Measurements from ENCODE around the gene PCDH15.

Gene PCDH15

DNA sequence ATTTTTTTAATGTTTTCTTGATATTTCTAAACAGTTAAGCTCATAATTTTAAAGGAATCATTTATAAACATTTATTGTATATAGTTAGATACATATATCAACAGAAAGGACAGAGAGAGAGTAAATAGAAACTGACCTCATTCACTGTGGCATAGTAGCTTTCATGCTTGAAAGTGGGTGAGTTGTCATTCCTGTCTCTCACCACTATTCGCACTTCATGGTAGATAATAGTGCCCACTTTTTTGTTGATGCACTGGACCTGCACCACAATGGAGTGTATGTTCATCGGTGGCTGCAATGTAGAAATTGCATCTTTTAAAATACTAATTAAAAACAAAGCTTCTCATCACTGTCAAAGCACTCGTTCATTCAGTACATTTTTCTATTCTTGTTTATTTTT, 432.0 kb downstream of the PCDH15 start:
- H3K36me3 ChIP-seq (replicated peaks in 1 of 2; ENCODE audit: control insufficient read depth in 2 of 2, insufficient read depth in 2 of 2, low read length in 2 of 2) = no peaks in the 10 kb centered on the region
- H3K9me3 ChIP-seq (replicated peaks in 1 of 2; ENCODE audit: control insufficient read depth in 2 of 2, insufficient read depth in 1 of 2, low read depth in 1 of 2, low read length in 2 of 2) = no peaks in the 10 kb centered on the region
- no peak overlapping the region for H3K18ac ChIP-seq (ENCODE audit: low read length)
- H3K9ac ChIP-seq (ENCODE audit: low read depth, low read length, poor library complexity) = no peak overlapping the region
- no peak overlapping the region for H2AK5ac ChIP-seq (ENCODE audit: low read depth, low read length)
- no peak overlapping the region for H2BK120ac ChIP-seq (ENCODE audit: low read depth, low read length)
- no peak overlapping the region for H3K14ac ChIP-seq (ENCODE audit: low read length)
- H2BK15ac ChIP-seq (ENCODE audit: low read length) = no peak overlapping the region
- no peak overlapping the region for H3K4me3 ChIP-seq (ENCODE audit: low read length in 2 of 2)
- H3K79me1 ChIP-seq (ENCODE audit: low read depth, low read length) = no peaks in the 10 kb centered on the region
- no peak for DNase-seq (ENCODE audit: low spot score)
- H3K27ac ChIP-seq (replicated peaks; ENCODE audit: low read length) = no peak overlapping the region
- no peak overlapping the region for H2AFZ ChIP-seq (ENCODE audit: low read length)
- H4K8ac ChIP-seq (ENCODE audit: low read depth, low read length) = no peak overlapping the region
- no peak overlapping the region for H3K4ac ChIP-seq (ENCODE audit: low read length)
- no peak overlapping the region for H4K91ac ChIP-seq (ENCODE audit: low read depth, low read length, poor library complexity)
- H3K4me2 ChIP-seq (ENCODE audit: insufficient read depth, low read length, poor library complexity, severe bottlenecking) = no peak overlapping the region
- no peaks in the 10 kb centered on the region for H3K4me1 ChIP-seq (ENCODE audit: control insufficient read depth in 2 of 2, insufficient read depth in 1 of 2, low read depth in 1 of 2, low read length in 2 of 2)
- H2BK5ac ChIP-seq (ENCODE audit: low read length) = no peak overlapping the region
- no peak overlapping the region for H2BK12ac ChIP-seq (ENCODE audit: low read length)
- no CpG with 5 or more reads among the region's 3 CpGs for WGBS, 2 donors (ENCODE audit: extremely low coverage in 2 of 2, insufficient read length in 2 of 2, insufficient replicate concordance in 1 of 2)
- no peaks in the 10 kb centered on the region for H3K27me3 ChIP-seq (ENCODE audit: control insufficient read depth in 3 of 3, insufficient read depth in 3 of 3, low read depth in 1 of 3, low read length in 3 of 3)
- no peak overlapping the region for H3K23ac ChIP-seq (ENCODE audit: low read depth, low read length, poor library complexity)

DNA sequence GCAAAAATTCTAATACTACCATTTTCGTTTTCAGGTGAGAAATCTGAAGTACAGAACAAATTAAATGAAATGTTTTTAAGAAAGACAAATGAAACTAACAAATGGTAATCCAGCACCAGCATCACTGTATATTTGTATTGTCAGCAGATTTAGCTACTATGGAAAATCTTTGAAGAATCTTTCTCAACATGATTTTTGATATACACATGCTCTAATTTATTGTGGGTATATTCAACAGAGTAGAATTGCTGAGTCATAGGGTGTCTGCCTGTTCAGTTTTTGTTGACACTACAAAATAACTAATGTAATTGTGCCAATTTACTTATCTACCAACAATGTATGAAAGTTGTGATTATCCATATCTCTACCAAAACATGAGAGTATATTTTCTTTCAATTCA, 437.6 kb downstream of the PCDH15 start:
- Histone ChIP-seq H3K23ac (ENCODE audit: low read depth, low read length, poor library complexity) (no peak overlapping the region), H3K4me2 (ENCODE audit: insufficient read depth, low read length, poor library complexity, severe bottlenecking) (no peak overlapping the region), H3K79me1 (ENCODE audit: low read depth, low read length) (no peaks in the 10 kb centered on the region), H2AFZ (ENCODE audit: low read length) (no peak overlapping the region), H3K27ac (replicated peaks; ENCODE audit: low read length) (no peak overlapping the region), H4K91ac (ENCODE audit: low read depth, low read length, poor library complexity) (no peak overlapping the region), H2BK120ac (ENCODE audit: low read depth, low read length) (no peak overlapping the region), H3K9ac (ENCODE audit: low read depth, low read length, poor library complexity) (no peak overlapping the region), H3K36me3 (replicated peaks in 1 of 2; ENCODE audit: control insufficient read depth in 2 of 2, insufficient read depth in 2 of 2, low read length in 2 of 2) (no peaks in the 10 kb centered on the region), H2BK12ac (ENCODE audit: low read length) (no peak overlapping the region), H3K4me1 (ENCODE audit: control insufficient read depth in 2 of 2, insufficient read depth in 1 of 2, low read depth in 1 of 2, low read length in 2 of 2) (no peaks in the 10 kb centered on the region), H2BK15ac (ENCODE audit: low read length) (no peak overlapping the region), H3K4ac (ENCODE audit: low read length) (no peak overlapping the region), H3K9me3 (replicated peaks in 1 of 2; ENCODE audit: control insufficient read depth in 2 of 2, insufficient read depth in 1 of 2, low read depth in 1 of 2, low read length in 2 of 2) (no peaks in the 10 kb centered on the region), H3K18ac (ENCODE audit: low read length) (no peak overlapping the region), H2BK5ac (ENCODE audit: low read length) (no peak overlapping the region), H3K14ac (ENCODE audit: low read length) (no peak overlapping the region), H2AK5ac (ENCODE audit: low read depth, low read length) (no peak overlapping the region), H3K4me3 (ENCODE audit: low read length in 2 of 2) (no peak overlapping the region), H3K27me3 (ENCODE audit: control insufficient read depth in 3 of 3, insufficient read depth in 3 of 3, low read depth in 1 of 3, low read length in 3 of 3) (no peaks in the 10 kb centered on the region), H4K8ac (ENCODE audit: low read depth, low read length) (no peak overlapping the region)
- DNase-seq (ENCODE audit: low spot score) = no peak
- no CpG with 5 or more reads among the region's 1 CpG for WGBS, 2 donors (ENCODE audit: extremely low coverage in 2 of 2, insufficient read length in 2 of 2, insufficient replicate concordance in 1 of 2)

DNA sequence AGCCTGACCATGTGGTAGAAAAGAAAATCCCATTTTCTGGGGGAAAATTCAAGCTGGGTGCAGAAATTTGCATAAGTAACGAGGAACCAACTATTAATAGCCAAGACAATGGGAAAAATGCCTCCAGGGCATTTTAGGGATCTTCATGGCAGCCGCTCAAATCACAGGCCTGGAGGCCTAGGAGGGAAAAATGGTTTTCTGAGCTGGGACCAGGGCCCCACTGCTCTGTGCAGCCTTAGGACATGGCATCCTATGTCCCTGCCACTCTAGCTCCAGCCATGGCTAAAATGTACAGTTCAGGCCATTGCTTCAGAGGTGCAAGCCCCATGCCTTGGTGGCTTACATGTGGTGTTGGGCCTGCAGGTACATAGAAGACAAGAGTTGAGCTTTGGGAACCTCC, 459.0 kb downstream of the PCDH15 start:
- H3K79me1 ChIP-seq (ENCODE audit: low read depth, low read length) = peaks cover 2% of the 10 kb centered on the region
- no peak overlapping the region for H2BK15ac ChIP-seq (ENCODE audit: low read length)
- no peak overlapping the region for H4K91ac ChIP-seq (ENCODE audit: low read depth, low read length, poor library complexity)
- no peak overlapping the region for H3K23ac ChIP-seq (ENCODE audit: low read depth, low read length, poor library complexity)
- H3K4ac ChIP-seq (ENCODE audit: low read length) = no peak overlapping the region
- WGBS, 2 donors (ENCODE audit: extremely low coverage in 2 of 2, insufficient read length in 2 of 2, insufficient replicate concordance in 1 of 2) = no CpG with 5 or more reads among the region's 2 CpGs
- no peak overlapping the region for H4K8ac ChIP-seq (ENCODE audit: low read depth, low read length)
- no peak overlapping the region for H2BK120ac ChIP-seq (ENCODE audit: low read depth, low read length)
- peaks cover 8 to 9% of the 10 kb centered on the region in 2 donors for H3K9me3 ChIP-seq (replicated peaks in 1 of 2; ENCODE audit: control insufficient read depth in 2 of 2, insufficient read depth in 1 of 2, low read depth in 1 of 2, low read length in 2 of 2)
- H3K18ac ChIP-seq (ENCODE audit: low read length) = no peak overlapping the region
- H2AFZ ChIP-seq (ENCODE audit: low read length) = no peak overlapping the region
- no peak overlapping the region for H3K27ac ChIP-seq (replicated peaks; ENCODE audit: low read length)
- DNase-seq (ENCODE audit: low spot score) = no peak
- H3K27me3 ChIP-seq (ENCODE audit: control insufficient read depth in 3 of 3, insufficient read depth in 3 of 3, low read depth in 1 of 3, low read length in 3 of 3) = no peaks in the 10 kb centered on the region
- peaks cover 0 to 2% of the 10 kb centered on the region in 2 donors for H3K36me3 ChIP-seq (replicated peaks in 1 of 2; ENCODE audit: control insufficient read depth in 2 of 2, insufficient read depth in 2 of 2, low read length in 2 of 2)
- H3K4me1 ChIP-seq (ENCODE audit: control insufficient read depth in 2 of 2, insufficient read depth in 1 of 2, low read depth in 1 of 2, low read length in 2 of 2) = no peaks in the 10 kb centered on the region
- no peak overlapping the region for H3K14ac ChIP-seq (ENCODE audit: low read length)
- H3K9ac ChIP-seq (ENCODE audit: low read depth, low read length, poor library complexity) = no peak overlapping the region
- no peak overlapping the region for H3K4me3 ChIP-seq (ENCODE audit: low read length in 2 of 2)
- no peak overlapping the region for H2BK5ac ChIP-seq (ENCODE audit: low read length)
- H2BK12ac ChIP-seq (ENCODE audit: low read length) = no peak overlapping the region
- H3K4me2 ChIP-seq (ENCODE audit: insufficient read depth, low read length, poor library complexity, severe bottlenecking) = no peak overlapping the region
- H2AK5ac ChIP-seq (ENCODE audit: low read depth, low read length) = no peak overlapping the region

DNA sequence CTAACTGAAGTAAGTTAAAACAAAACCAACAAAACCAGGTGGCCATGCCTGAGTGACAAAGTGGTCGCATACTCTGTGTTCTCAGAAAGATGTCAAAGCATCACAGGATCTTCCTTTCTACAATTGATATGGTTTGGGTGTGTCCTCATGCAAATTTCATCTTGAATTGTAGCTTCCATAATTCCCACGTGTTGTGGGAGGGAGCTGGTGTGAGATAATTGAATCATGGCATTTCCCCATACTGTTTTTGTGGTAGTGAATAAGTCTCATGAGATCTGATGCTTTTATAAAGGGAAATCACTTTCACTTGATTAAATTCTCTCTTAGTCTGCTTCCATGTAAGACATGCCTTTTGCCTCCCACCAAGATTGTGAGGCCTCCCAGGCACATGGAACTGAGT, 465.7 kb downstream of the PCDH15 start:
- no peak overlapping the region for H2AK5ac ChIP-seq (ENCODE audit: low read depth, low read length)
- DNase-seq (ENCODE audit: low spot score) = no peak
- no peaks in the 10 kb centered on the region for H3K4me1 ChIP-seq (ENCODE audit: control insufficient read depth in 2 of 2, insufficient read depth in 1 of 2, low read depth in 1 of 2, low read length in 2 of 2)
- no peak overlapping the region for H3K27ac ChIP-seq (replicated peaks; ENCODE audit: low read length)
- H3K9ac ChIP-seq (ENCODE audit: low read depth, low read length, poor library complexity) = no peak overlapping the region
- no peaks in the 10 kb centered on the region for H3K36me3 ChIP-seq (replicated peaks in 1 of 2; ENCODE audit: control insufficient read depth in 2 of 2, insufficient read depth in 2 of 2, low read length in 2 of 2)
- H2BK15ac ChIP-seq (ENCODE audit: low read length) = no peak overlapping the region
- no CpG with 5 or more reads among the region's 2 CpGs for WGBS, 2 donors (ENCODE audit: extremely low coverage in 2 of 2, insufficient read length in 2 of 2, insufficient replicate concordance in 1 of 2)
- H3K23ac ChIP-seq (ENCODE audit: low read depth, low read length, poor library complexity) = no peak overlapping the region
- H3K27me3 ChIP-seq (ENCODE audit: control insufficient read depth in 3 of 3, insufficient read depth in 3 of 3, low read depth in 1 of 3, low read length in 3 of 3) = no peaks in the 10 kb centered on the region
- H3K4me2 ChIP-seq (ENCODE audit: insufficient read depth, low read length, poor library complexity, severe bottlenecking) = no peak overlapping the region
- H3K4ac ChIP-seq (ENCODE audit: low read length) = no peak overlapping the region
- no peak overlapping the region for H2AFZ ChIP-seq (ENCODE audit: low read length)
- H4K8ac ChIP-seq (ENCODE audit: low read depth, low read length) = no peak overlapping the region
- H3K14ac ChIP-seq (ENCODE audit: low read length) = no peak overlapping the region
- H3K18ac ChIP-seq (ENCODE audit: low read length) = no peak overlapping the region
- no peak overlapping the region for H2BK12ac ChIP-seq (ENCODE audit: low read length)
- H3K9me3 ChIP-seq (replicated peaks in 1 of 2; ENCODE audit: control insufficient read depth in 2 of 2, insufficient read depth in 1 of 2, low read depth in 1 of 2, low read length in 2 of 2) = no peaks in the 10 kb centered on the region
- H4K91ac ChIP-seq (ENCODE audit: low read depth, low read length, poor library complexity) = no peak overlapping the region
- H3K4me3 ChIP-seq (ENCODE audit: low read length in 2 of 2) = no peak overlapping the region
- H2BK5ac ChIP-seq (ENCODE audit: low read length) = no peak overlapping the region
- no peaks in the 10 kb centered on the region for H3K79me1 ChIP-seq (ENCODE audit: low read depth, low read length)
- no peak overlapping the region for H2BK120ac ChIP-seq (ENCODE audit: low read depth, low read length)

All from neuronal stem cell (in vitro differentiated cells).